OCI-LY1 (cell line): ENCODE measurements around the gene SELP.

Experiments
- CTCF ChIP-seq: fragments of 200-600 bp; sonication (generic), shearing (Covaris generic); IDR thresholded peaks from 2 replicates; pipeline ENCODE4 v1.5.1; 2017; ENCODE audit warnings: mild to moderate bottlenecking, antibody characterized with exemption, low read length, moderate library complexity, mixed read lengths
- EZH2 ChIP-seq: fragments of 200-600 bp; sonication (generic), shearing (Covaris generic); IDR thresholded peaks from 2 replicates; pipeline ENCODE4 v1.8.0; 2017; ENCODE audit warnings: borderline replicate concordance, mixed run types, mild to moderate bottlenecking, antibody characterized with exemption, low read length, moderate library complexity, mixed read lengths

- no peak for TF ChIP-seq CTCF
- TF ChIP-seq EZH2, result no peak
Measured at GRCh38 chr1:169563019-169563615, 66.8 kb downstream of the SELP start.
